Measurements from ENCODE around the gene CUBN. TPM values are rescaled to one million over a fixed set of nuclear protein-coding genes. Genes with fewer than 3 reads are reported as not detected.

The CUBN gene
- total RNA-seq, 1 experiment from 2014 or later = 0.80 TPM

GRCh38 chr10:17046989-17047388, 82.6 kb downstream of the CUBN start:
- BruUV-seq (replicated peaks) = no TSS peak

GRCh38 chr10:17043586-17043985, 86.0 kb downstream of the CUBN start:
- Histone ChIP-seq H3K4me2 (ENCODE audit: low read length) (no peak overlapping the region), H3K36me3 (ENCODE audit: low read depth, low read length) (no peaks in the 10 kb centered on the region), H3K9me2 (replicated peaks; ENCODE audit: low read length) (no peaks in the 10 kb centered on the region), H3F3A (ENCODE audit: low read length, unreplicated experiment) (no peaks in the 10 kb centered on the region), H3K27me3 (ENCODE audit: low read length) (no peaks in the 10 kb centered on the region), H3K27ac (ENCODE audit: low read length) (no peak overlapping the region), H3K9me3 (ENCODE audit: low read length) (no peaks in the 10 kb centered on the region), H2AFZ (ENCODE audit: low read length) (no peak overlapping the region), H4K20me1 (ENCODE audit: low read length) (no peaks in the 10 kb centered on the region), H3K9ac (ENCODE audit: low read length) (no peak overlapping the region), H3K4me3 (ENCODE audit: low read length) (no peak overlapping the region), H3K4me1 (ENCODE audit: insufficient read depth, low read length) (0 out of 2 replicates have a peak, but pooled peaks cover 3% of the 10 kb centered on the region), H3K79me2 (ENCODE audit: low read length) (no peaks in the 10 kb centered on the region)
- no peak for DNase-seq
- ChIA-PET POLR2A (ENCODE audit: unreplicated experiment) (interaction anchor here (0.6 kb wide), 1 partner anchor 195 kb away, joined by 12 read pairs; no protein-coding TSS in a partner anchor), CTCF (no interaction called here)
- TF ChIP-seq CTCF (conservative IDR thresholded peaks at IDR 0.05; ENCODE audit: low read depth, low read length) = no peak
- no peak for TF ChIP-seq EZH2 (IDR thresholded peaks at IDR 0.05; ENCODE audit: low read length, unreplicated experiment)
- TF ChIP-seq EZH2phosphoT487 (IDR thresholded peaks at IDR 0.05; ENCODE audit: borderline replicate concordance, low read length) = no peak
- intact Hi-C loops (cut with micrococcal nuclease) = no loop called here
- BruUV-seq (replicated peaks) = no TSS peak
- ATAC-seq = no peak

More at GRCh38 chr10:17046989-17047388, 82.6 kb downstream of the CUBN start:
- CTCF ChIA-PET = no interaction called here
- no peak for TF ChIP-seq EZH2phosphoT487 (IDR thresholded peaks at IDR 0.05; ENCODE audit: borderline replicate concordance, low read length)
- POLR2A ChIA-PET (ENCODE audit: unreplicated experiment) = no interaction called here
- intact Hi-C loops (cut with micrococcal nuclease) = no loop called here
- no peaks in the 10 kb centered on the region for H3F3A ChIP-seq (ENCODE audit: low read length, unreplicated experiment)
- DNase-seq = no peak
- no peaks in the 10 kb centered on the region for H3K27me3 ChIP-seq (ENCODE audit: low read length)
- H3K4me2 ChIP-seq (ENCODE audit: low read length) = no peak overlapping the region
- no peak overlapping the region for H3K27ac ChIP-seq (ENCODE audit: low read length)
- no peaks in the 10 kb centered on the region for H3K79me2 ChIP-seq (ENCODE audit: low read length)
- 0 out of 2 replicates have a peak, but pooled peaks cover 3% of the 10 kb centered on the region for H3K4me1 ChIP-seq (ENCODE audit: insufficient read depth, low read length)
- H4K20me1 ChIP-seq (ENCODE audit: low read length) = no peaks in the 10 kb centered on the region
- no peaks in the 10 kb centered on the region for H3K36me3 ChIP-seq (ENCODE audit: low read depth, low read length)
- no peak overlapping the region for H2AFZ ChIP-seq (ENCODE audit: low read length)
- no peak for ATAC-seq
- H3K4me3 ChIP-seq (ENCODE audit: low read length) = no peak overlapping the region
- H3K9me3 ChIP-seq (ENCODE audit: low read length) = no peaks in the 10 kb centered on the region
- no peaks in the 10 kb centered on the region for H3K9me2 ChIP-seq (replicated peaks; ENCODE audit: low read length)
- no peak overlapping the region for H3K9ac ChIP-seq (ENCODE audit: low read length)

GRCh38 chr10:17041626-17042520, 87.7 kb downstream of the CUBN start:
- intact Hi-C loops (cut with micrococcal nuclease) = no loop called here
- 0 out of 2 replicates have a peak, but pooled peaks cover 3% of the 10 kb centered on the region for H3K4me1 ChIP-seq (ENCODE audit: insufficient read depth, low read length)
- no peaks in the 10 kb centered on the region for H3K9me2 ChIP-seq (replicated peaks; ENCODE audit: low read length)
- H3K9ac ChIP-seq (ENCODE audit: low read length) = no peak overlapping the region
- H3K36me3 ChIP-seq (ENCODE audit: low read depth, low read length) = no peaks in the 10 kb centered on the region
- no peaks in the 10 kb centered on the region for H4K20me1 ChIP-seq (ENCODE audit: low read length)
- no peak overlapping the region for H3K4me3 ChIP-seq (ENCODE audit: low read length)
- peak; percentile 62 for ATAC-seq
- ChIA-PET CTCF (interaction anchor here (0.5 kb wide), 1 partner anchor 197 kb away, joined by 4 read pairs; no protein-coding TSS in a partner anchor), POLR2A (ENCODE audit: unreplicated experiment) (no interaction called here)
- no peaks in the 10 kb centered on the region for H3K79me2 ChIP-seq (ENCODE audit: low read length)
- peak overlapping the region; percentile 18; the same call in 1 of the 2 replicates for H3K27ac ChIP-seq (ENCODE audit: low read length)
- no peak for TF ChIP-seq EZH2 (IDR thresholded peaks at IDR 0.05; ENCODE audit: low read length, unreplicated experiment)
- no peak for TF ChIP-seq CTCF (conservative IDR thresholded peaks at IDR 0.05; ENCODE audit: low read depth, low read length)
- TF ChIP-seq EZH2phosphoT487 (IDR thresholded peaks at IDR 0.05; ENCODE audit: borderline replicate concordance, low read length) = no peak
- H3K9me3 ChIP-seq (ENCODE audit: low read length) = no peaks in the 10 kb centered on the region
- peak; percentile 5 for DNase-seq
- no peaks in the 10 kb centered on the region for H3K27me3 ChIP-seq (ENCODE audit: low read length)
- no peak overlapping the region for H3K4me2 ChIP-seq (ENCODE audit: low read length)
- no TSS peak for BruUV-seq (replicated peaks)
- H2AFZ ChIP-seq (ENCODE audit: low read length) = 0 out of 2 replicates have a peak overlapping the region, but pooled peaks have one; percentile 21
- no peaks in the 10 kb centered on the region for H3F3A ChIP-seq (ENCODE audit: low read length, unreplicated experiment)
